IPS-11a (cell line): Measurements from ENCODE around the gene STX8.
"Not testable (repeated sequence)": the region's sequence is repeated elsewhere in the genome, so short reads cannot be mapped to it uniquely, and the experiment has no call there.

ENCODE experiments used
- H3K4me3 ChIP-seq: one replicate; pipeline ENCODE4 v1.5.1; 2013; ENCODE audit warnings: low read depth, low read length, control low read depth

The STX8 gene

DNA sequence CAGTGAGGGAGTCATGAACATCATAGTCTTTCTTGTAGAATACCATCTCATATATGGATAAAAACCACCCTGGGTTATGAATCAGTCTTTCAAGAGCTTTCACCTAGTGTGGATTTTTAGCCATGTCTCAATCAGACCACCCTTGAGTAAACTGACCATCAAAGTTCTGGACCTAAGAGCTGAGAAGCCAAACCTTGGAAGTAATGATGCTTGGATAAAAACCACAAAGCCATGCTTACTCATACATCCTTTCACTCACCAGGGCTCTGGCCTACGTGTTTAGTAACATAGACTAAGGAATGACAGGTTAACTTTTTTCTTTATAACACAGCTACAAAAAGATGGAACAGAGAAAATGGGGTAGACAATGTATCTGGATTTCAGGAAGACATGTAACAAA is 167.2 kb downstream of the STX8 start:
- H3K4me3 ChIP-seq: no peak overlapping the region

DNA sequence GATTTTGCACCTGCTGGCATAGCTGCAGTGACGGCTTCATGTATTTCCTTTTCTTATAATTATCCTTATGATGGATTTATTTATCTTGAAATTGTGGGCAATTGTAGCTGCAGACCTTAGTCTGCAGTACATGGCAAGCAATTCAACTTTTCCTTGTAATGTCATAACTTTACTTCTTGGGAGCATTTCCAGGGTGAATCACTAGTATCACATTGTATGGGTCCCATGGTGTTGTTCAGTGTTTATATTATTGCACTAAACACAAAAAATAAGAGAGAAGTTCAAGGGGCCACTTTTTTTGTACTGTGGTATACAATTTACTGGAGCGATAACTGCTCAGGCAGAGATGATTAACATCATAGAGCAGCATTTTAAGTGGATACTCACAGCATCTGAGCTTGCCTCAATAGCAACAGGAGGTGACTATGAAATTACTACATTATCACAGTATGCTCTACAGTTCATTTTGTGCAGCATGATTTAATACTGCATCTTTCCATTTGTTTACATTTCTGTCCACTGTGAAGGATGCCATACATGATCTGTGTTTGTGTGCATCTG is 169.5 kb downstream of the STX8 start:
- H3K4me3 ChIP-seq: no peak overlapping the region

DNA sequence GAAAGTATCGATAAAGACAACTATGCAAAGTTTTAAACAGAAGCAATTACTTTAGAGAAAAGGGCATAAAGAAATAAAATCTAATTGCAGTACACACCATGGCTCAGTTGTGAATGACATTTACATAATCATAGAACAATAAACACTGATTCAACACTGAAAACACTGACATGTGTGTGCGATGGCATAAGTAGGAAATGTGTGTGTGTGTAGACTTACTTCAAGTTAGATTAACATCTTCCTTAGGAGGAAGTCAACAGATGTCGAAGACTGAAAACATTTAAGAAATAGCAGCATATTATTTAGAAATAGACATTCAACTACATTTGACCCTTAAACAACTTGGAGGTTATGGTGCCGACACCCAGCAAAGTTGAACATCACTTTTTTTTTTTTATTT is 172.4 kb downstream of the STX8 start:
- H3K4me3 ChIP-seq: no peak overlapping the region

DNA sequence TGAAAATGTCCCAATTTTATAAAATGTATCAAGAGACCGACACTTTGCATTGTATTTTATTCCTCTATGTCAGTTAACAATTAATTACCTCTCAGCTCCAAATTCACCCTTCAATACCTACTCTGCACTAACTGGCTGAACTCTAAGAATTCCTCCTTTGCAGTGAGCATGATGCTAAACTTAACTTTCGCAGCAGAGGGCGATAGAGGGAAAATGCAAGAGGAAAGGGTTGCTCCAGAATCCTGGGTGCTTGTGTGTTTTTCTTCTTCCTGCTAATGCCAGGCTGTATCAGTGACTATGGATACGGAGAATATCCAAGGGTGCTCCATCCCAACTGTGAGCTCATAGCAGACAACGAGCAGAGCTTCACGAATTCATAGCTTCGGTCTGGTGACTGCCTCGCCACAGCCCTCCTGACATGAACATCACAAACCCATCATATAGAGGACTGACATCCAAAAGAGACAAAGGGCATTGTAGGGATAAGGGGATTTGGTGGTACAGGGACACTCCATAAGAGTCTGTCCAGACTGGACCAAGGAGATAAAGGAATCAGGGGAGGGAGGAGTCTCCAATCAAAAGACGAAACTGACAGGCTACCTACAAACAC is 172.9 kb downstream of the STX8 start:
- no peak overlapping the region for H3K4me3 ChIP-seq

DNA sequence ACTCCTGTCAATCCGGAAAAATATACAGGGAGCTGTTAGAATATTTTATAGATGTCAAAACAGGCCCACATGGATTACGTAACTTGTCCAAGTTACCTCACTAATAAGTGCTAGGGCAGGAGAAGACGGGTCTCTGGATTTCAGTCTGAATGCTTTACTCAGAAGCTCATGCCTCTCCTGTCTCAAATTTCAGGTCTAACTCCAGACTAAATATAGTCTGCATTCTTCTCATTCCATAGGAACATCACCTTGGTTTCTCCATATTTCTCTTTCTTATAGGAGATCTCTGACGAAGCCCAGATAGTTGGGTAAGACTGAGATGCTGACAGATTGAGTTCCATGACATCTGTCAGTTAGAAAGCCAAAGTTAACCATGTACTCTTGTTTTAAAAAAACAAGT is 174.2 kb downstream of the STX8 start:
- no peak overlapping the region for H3K4me3 ChIP-seq

DNA sequence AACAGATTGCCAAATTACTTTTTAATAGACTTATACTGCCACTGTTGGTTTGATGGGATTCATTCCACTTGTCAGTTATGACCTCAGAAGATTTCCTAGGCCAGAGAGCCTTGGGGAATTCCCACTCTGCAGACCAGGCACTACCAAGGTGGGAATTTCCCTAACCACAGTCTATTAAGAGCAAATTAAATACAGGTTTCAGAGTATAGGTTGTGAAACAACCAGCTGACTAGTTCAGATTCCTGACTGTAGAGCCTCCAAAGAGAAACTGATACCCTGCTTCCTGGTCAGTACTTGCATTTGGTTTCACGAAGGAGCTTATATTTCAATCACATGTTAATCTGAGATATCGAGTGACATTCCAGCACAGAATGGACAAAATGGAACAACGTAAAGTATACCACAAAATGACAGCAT is 186.5 kb downstream of the STX8 start:
- no peak overlapping the region for H3K4me3 ChIP-seq

DNA sequence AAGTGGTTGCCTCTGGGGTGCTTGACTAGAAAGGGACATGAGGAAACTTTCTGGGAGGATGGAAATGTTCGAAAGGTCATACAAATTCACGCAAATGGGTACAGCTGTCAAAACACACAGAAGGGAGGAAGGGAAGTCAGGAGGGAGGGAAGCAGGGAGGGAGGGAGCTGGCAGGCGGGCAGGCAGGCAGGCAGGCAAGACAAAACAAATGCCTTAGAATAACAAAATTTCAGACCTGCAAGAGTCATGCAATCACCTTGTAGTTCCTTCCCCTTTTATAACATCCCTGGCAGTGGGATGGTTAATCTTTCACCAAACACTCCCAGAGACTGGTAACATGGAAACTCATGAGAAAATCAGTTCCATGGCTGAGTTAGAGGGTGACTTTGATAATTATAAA is 189.2 kb downstream of the STX8 start:
- H3K4me3 ChIP-seq: no peak overlapping the region

DNA sequence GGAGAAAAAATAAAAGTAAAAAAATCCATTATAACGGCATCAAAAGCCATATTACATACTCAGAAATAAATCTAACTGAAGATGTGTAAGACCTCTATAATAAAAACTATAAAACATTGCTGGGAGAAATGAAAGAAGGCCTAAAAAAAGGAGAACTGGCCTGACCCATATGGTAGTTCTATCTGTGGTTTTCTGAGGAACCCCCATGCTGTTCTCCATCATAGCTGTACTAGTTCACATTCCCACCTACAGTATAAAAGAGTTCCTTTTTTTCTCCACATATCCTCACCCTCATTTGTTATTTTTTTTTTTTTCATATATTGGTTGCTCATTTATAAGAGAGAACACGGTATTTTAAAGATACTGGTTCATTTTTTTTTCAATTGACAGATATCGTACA is 191.8 kb downstream of the STX8 start:
- H3K4me3 ChIP-seq: no peak overlapping the region

DNA sequence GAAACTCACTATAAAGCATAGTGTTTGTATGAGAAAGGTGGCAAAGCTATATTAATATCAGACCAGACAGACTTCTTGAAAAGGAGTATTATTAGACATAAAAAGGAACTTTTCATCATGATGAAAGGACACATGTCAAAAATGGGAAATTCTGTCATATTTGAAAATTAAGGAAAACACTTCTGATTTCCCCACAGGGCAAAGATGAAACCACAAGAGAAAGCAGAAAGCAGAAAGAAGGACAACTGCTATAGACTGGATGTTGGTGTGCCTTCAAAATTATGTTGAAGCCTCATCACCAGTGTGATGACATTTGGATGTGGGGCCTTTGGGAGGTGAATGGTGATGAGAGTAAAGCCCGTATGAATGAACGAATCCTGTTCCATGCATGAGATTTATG is 193.0 kb downstream of the STX8 start:
- no peak overlapping the region for H3K4me3 ChIP-seq

DNA sequence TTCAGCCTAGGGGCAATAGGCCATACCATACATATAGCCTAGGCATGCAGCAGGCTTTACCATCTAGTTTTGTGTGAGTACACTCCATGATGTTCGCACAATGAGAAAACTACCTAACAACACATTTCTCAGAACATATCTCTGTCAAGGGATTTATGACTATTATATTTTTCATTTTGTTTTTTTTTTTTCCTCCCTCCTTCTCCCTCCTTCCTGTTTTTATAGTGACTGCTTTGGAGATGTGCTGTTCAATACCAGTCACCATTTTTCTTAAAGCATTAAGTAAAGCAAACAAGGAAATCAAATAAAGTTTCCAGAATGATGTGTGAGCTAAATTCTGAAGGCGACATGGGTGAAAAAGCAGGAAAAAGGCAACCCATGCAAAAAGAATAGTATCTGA is 194.6 kb downstream of the STX8 start:
- H3K4me3 ChIP-seq: no peak overlapping the region

DNA sequence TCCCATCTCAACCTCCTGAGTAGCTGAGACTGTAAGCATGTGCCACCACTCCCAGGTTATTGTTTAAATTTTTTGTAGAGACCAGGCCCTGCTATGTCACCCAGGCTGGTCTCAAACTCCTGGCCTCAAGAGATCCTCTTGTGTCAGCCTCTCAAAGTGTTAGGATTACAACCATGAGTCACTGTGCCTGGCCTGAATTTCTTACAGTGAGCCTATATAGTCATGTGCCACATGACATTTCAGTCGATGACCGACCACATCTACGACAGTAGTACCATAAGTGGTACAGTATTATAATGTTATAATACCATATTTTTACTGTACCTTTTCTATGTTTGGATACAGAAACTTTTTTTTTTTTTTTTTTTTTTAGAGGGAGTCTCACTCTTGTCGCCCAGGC is 195.3 kb downstream of the STX8 start:
- H3K4me3 ChIP-seq: no peak overlapping the region

DNA sequence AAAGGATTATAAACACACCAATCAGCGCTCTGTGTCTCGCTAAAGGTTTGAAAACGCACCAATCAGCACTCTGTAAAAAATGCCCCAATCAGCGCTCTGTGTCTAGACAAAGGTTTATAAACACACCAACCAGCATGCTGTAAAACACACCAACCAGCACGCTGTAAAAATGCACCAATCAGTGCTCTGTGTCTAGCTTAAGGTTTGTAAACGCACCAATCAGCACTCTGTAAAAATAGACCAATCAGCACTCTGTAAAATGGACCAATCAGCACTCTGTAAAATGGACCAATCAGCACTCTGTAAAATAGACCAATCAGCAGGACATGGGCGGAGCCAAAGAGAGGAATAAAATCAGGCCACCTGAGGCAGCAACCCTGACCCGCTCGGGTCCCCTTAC is 199.4 kb downstream of the STX8 start:
- not testable (repeated sequence) for H3K4me3 ChIP-seq

DNA sequence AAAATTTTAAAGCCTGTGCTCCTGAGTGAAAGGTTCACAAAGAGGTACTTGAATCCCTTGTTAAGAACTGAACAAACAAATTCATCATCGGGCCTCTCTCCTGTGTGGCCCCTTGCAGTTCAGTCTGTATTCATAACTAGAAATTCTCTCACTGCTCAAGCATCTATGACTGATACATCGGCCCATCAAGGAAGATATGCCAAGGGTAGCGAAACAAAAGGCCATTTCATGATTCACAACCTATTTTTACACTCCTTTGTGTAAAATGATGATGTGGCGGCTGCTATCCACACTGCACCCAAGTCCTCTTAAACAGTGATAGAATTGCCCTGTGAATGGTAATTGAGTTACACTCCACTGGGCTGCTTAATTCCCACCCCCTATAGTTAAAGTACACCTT is 204.6 kb downstream of the STX8 start:
- no peak overlapping the region for H3K4me3 ChIP-seq

DNA sequence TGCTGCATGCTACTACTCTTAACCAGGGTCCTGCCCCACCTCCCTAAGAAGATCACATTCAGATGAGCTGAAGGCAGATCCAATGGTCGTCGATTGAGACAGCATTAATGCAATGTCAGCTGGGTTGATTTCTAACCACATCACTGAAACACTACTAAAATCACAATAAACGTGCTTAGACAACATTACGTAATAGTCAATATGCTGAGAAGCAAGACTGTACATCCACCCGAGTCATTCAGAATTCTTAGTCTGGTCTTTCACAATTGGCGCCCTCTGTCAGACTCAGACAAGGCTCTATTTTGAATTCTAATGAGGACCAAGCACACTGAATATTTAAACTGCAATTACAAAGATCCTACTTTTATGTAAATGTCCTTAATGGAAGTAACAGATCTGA is 205.2 kb downstream of the STX8 start:
- H3K4me3 ChIP-seq: no peak overlapping the region

DNA sequence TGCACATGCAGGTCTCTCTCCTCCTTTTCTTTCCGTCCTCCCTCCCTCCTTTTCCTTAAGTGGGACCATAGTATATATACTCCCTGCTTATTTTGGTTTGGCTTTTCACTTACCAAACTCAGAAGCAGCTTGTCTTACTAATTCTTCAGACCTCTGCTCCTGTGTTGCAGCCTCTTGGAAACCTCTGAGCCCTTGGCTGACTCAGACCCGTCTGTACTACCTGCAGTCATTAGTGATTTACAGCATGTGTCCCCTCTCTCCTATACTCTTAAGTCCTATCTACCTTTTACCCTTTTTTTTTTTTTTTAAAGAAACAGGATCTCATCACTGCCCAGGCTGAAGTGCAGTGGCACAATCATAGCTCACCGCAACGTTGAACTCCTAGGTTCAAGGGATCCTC is 207.0 kb downstream of the STX8 start:
- H3K4me3 ChIP-seq: no peak overlapping the region

DNA sequence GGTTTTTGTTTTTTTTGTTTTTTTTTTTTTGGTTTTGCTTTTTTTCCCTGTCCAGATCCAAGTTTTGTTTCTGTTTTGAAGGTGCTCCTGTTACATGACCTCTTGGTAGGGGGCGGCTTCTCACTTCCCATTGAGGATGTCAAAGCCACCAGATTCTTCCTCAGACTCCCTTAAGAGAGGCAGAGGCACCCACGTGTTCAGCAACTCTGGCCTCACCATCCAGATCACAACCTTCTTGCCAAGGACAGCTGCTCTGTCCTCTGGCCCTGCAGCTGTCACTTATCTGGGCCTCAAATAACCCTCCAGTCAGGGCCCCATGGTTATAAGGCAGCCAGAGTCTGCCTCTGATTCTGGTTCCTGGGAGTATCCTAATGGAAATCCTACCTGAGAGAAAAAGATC is 208.5 kb downstream of the STX8 start:
- no peak overlapping the region for H3K4me3 ChIP-seq

DNA sequence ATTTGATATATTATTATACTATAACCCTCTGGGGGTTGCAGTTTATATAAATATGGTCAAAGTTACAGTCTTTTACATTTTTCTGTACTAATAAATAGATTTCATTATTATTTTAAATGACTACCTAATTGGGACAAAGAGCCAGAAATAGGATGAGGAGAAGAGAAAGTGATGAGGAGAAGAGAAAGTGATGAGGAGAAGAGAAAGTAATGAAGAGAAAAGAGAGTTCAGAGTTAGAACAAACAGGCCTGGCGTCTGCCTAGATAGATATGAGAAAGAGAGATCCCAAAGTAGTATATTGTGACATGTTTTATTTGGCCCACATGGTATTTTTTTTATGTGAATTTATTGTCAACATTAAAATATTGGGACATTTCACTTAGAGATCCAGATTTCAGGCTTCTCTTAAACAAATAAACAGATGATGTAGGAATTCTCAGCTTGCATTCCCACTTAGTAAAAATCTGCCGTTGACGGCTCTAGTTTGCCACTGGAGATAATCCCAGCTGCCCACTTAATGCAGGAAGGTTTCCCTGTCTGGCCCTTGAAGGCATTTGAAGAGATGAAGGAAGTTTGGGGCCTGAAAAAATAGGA is 210.7 kb downstream of the STX8 start:
- no peak overlapping the region for H3K4me3 ChIP-seq

DNA sequence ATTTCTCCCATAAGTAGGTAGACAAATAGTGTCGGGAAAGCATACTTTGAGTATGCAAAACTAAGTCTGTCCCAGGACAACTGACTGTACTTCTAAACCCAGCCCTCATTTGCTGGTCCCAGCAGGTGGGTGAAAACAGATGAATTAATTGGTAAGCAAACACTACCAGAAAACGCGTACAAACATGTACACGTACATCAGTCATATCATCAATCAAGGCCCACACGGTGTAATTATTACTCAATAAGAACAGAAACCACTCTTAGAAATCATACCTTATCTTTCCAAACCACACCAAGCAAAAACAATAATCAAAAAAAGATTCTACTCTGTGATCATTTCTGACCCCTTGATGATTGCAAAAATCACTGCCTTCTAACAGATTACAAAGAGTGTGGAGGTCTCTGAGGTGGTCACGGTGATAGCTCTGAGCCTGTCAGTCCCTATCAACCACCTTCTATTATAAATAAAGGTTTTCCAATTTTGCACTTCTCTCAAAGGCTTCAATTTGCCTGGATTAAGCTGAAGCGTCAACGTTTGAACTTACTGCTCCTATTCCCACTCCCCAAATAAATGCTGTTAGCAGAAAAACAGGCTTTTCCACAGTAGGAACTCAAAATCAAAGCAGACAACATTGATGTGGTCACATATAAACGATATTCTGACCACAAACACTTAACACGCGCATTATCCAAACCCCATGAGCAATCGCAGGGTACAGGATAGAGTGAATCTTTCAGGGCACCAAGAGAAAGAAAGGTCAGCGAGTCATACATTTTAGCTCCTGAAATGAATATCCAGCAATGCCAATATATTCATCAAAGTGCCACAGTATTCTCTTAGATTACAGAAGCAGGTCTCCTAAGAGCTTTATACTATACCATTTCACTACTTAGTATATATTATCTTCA is 211.9 kb downstream of the STX8 start:
- H3K4me3 ChIP-seq: no peak overlapping the region

DNA sequence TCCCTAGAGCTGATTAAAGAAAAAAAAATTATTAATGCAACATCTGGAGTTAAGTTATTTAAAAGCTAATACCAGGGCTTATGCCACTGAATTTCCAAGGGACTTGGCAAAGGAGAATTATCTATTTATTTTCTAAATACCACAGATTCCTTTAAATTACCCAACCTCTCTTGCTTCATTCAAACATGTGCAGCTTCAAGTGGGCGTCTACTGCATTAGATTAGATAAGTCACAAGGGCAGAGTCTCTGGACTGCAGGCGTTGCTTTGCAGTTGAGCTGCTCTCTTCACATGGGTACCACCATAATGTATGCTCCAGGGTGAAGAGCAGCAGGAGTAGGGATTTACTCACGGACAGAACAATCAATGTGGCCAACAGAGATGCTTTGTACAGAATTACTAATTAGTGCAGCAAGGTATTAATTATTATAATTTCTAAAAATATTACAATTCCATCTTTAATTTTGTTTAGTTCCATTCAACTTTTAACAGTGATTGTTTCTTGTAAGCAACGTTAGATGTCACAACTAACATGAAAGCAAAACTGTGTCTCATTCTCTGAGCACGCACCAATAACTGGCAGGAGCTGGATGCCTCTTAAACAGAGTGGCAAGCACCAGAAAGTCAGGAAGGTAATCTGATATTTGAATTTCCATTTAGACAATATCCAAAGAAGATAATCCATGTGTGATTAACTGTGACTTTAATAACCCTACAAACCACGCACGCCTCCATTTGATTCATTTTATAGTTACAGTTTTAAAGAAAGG is 214.2 kb downstream of the STX8 start:
- H3K4me3 ChIP-seq: no peak overlapping the region

DNA sequence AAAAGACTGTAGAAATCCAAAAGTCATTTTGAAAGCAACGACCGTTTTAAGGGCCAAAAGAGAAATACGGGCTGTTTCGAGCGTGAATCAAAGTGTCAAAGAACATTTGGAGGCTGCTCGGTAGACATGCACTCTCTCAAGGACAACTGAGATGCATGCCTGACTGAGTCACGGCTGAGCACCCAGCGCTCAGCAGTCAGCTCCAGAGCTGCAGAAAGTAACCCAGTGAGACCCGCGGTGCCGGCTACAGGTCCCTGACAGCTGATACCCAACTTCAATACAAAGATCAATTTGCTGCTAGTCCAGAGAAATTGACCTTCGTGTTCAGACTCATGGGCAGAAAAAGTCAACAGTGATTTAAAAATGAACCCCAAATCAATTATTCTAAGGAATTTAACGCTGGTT is 214.9 kb downstream of the STX8 start:
- no peak overlapping the region for H3K4me3 ChIP-seq

DNA sequence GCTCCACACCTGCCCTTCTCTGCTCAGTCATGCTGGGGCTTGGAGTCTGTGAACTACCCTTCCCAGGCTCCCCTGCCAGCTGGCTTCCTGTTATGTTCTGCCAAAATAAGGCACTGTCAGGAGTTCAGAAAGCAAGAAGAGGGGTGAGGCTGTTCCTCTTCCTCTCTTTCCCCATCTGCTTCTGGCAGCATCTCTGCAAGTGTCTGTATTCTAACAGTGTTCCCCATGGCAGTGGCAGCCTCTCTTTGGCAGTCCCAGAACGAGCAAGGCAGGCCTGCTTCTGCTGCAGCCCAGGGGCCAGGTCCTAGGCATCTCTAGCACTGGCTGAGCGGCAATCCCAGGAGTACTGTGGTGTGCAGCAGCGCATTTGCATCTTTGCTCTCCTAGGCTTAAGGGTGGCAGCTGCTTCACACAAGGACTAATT is 219.1 kb downstream of the STX8 start:
- no peak overlapping the region for H3K4me3 ChIP-seq
